ENCODE data around the gene NACC2. TPM values are rescaled to one million over a fixed set of nuclear protein-coding genes. Genes with fewer than 3 reads are reported as not detected.

The NACC2 gene
- total and polyA plus RNA-seq, 2 experiments from 2014 or later = 3.8 to 20.8 TPM

DNA sequence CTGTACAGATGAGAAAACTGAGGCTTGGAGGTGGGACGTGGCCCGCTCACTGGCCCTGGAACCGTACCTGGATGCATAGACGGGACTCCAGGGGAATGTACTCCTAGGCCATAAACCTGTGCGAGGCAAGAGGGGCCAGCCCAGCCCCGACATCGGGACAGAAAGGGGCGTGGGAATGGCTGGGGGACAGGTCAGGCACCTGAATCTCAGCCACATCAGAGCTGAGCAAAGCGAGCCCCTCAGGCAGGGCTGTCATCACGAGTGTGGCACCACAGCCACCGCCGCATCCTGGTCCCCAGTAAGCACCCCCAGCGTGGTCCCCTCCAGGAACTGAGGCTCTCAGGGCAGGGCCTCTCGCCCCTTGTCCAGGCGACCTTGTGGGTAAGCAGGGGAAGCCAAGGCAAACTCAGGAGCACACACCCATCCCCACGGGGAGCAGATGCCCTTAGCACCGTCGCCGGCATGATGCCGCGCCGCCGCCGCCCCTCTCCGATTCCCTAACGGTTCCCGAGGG is 16.5 kb downstream of the NACC2 start (continued):
- no peak for TF ChIP-seq JUNB (IDR thresholded peaks at IDR 0.05; ENCODE audit: unreplicated experiment)
- no peak for TF ChIP-seq EZH2 (IDR thresholded peaks at IDR 0.05; ENCODE audit: low read depth, unreplicated experiment)
- no peak for TF ChIP-seq STAT1 (IDR thresholded peaks at IDR 0.05; ENCODE audit: unreplicated experiment)

DNA sequence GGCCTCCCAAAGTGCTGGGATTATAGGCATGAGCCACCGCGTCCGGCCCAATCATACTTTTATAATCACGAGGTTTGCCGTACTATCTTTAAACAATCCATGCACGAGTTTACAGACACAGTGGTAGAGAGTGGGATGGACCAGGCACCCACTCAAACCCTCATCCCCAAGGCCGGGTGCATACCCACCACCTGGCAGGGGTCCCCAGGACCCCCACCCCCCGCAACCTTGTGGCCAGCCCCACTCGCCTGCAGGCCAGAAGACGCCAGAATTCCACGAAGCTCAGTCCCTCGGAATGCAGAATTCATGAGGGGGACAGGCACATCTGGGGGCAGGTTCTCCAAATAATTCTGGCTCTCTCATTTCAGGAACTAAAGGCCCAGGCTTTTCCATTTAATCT is 17.1 kb downstream of the NACC2 start:
- no peak overlapping the region for H3K4me3 ChIP-seq
- TF ChIP-seq, protein P1, sequence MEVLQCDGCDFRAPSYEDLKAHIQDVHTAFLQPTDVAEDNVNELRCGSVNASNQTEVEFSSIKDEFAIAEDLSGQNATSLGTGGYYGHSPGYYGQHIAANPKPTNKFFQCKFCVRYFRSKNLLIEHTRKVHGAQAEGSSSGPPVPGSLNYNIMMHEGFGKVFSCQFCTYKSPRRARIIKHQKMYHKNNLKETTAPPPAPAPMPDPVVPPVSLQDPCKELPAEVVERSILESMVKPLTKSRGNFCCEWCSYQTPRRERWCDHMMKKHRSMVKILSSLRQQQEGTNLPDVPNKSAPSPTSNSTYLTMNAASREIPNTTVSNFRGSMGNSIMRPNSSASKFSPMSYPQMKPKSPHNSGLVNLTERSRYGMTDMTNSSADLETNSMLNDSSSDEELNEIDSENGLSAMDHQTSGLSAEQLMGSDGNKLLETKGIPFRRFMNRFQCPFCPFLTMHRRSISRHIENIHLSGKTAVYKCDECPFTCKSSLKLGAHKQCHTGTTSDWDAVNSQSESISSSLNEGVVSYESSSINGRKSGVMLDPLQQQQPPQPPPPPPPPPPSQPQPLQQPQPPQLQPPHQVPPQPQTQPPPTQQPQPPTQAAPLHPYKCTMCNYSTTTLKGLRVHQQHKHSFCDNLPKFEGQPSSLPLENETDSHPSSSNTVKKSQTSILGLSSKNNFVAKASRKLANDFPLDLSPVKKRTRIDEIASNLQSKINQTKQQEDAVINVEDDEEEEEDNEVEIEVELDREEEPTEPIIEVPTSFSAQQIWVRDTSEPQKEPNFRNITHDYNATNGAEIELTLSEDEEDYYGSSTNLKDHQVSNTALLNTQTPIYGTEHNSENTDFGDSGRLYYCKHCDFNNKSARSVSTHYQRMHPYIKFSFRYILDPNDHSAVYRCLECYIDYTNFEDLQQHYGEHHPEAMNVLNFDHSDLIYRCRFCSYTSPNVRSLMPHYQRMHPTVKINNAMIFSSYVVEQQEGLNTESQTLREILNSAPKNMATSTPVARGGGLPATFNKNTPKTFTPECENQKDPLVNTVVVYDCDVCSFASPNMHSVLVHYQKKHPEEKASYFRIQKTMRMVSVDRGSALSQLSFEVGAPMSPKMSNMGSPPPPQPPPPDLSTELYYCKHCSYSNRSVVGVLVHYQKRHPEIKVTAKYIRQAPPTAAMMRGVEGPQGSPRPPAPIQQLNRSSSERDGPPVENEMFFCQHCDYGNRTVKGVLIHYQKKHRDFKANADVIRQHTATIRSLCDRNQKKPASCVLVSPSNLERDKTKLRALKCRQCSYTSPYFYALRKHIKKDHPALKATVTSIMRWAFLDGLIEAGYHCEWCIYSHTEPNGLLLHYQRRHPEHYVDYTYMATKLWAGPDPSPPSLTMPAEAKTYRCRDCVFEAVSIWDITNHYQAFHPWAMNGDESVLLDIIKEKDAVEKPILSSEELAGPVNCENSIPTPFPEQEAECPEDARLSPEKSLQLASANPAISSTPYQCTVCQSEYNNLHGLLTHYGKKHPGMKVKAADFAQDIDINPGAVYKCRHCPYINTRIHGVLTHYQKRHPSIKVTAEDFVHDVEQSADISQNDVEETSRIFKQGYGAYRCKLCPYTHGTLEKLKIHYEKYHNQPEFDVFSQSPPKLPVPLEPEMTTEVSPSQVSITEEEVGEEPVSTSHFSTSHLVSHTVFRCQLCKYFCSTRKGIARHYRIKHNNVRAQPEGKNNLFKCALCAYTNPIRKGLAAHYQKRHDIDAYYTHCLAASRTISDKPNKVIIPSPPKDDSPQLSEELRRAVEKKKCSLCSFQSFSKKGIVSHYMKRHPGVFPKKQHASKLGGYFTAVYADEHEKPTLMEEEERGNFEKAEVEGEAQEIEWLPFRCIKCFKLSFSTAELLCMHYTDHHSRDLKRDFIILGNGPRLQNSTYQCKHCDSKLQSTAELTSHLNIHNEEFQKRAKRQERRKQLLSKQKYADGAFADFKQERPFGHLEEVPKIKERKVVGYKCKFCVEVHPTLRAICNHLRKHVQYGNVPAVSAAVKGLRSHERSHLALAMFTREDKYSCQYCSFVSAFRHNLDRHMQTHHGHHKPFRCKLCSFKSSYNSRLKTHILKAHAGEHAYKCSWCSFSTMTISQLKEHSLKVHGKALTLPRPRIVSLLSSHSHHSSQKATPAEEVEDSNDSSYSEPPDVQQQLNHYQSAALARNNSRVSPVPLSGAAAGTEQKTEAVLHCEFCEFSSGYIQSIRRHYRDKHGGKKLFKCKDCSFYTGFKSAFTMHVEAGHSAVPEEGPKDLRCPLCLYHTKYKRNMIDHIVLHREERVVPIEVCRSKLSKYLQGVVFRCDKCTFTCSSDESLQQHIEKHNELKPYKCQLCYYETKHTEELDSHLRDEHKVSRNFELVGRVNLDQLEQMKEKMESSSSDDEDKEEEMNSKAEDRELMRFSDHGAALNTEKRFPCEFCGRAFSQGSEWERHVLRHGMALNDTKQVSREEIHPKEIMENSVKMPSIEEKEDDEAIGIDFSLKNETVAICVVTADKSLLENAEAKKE (CRISPR knock-in tag; IDR thresholded peaks at IDR 0.05) = no peak
- TF ChIP-seq NANOG (IDR thresholded peaks at IDR 0.05; ENCODE audit: borderline replicate concordance) = no peak
- H3K4me1 Mint-ChIP-seq = peaks cover 13% of the 10 kb centered on the region; the same call in 2 of the 3 replicates
- no peaks in the 10 kb centered on the region for H3K9me2 ChIP-seq (ENCODE audit: insufficient read depth)
- H3K36me3 Mint-ChIP-seq (ENCODE audit: low read depth) = no peaks in the 10 kb centered on the region
- no peaks in the 10 kb centered on the region for H3K79me2 ChIP-seq (replicated peaks; ENCODE audit: insufficient read depth)
- no peak for ATAC-seq
- no peaks in the 10 kb centered on the region for H3K4me1 ChIP-seq (ENCODE audit: insufficient read depth)
- H3K36me3 ChIP-seq (ENCODE audit: insufficient read depth) = no peaks in the 10 kb centered on the region
- no peaks in the 10 kb centered on the region for H4K20me1 ChIP-seq (replicated peaks; ENCODE audit: insufficient read depth)
- peaks cover 13% of the 10 kb centered on the region for H3K27me3 Mint-ChIP-seq (ENCODE audit: insufficient read depth, low read depth, poor library complexity)
- H3K4me2 ChIP-seq = no peak overlapping the region
- no peaks in the 10 kb centered on the region for H3F3A ChIP-seq (replicated peaks; ENCODE audit: low read depth)
- no peak overlapping the region for H3K4me3 Mint-ChIP-seq
- no peaks in the 10 kb centered on the region for H3K9me3 Mint-ChIP-seq
- no peaks in the 10 kb centered on the region for H3K27me3 ChIP-seq (ENCODE audit: insufficient read depth)
- peak; percentile 0 for DNase-seq (ENCODE audit: low spot score)
- no peak overlapping the region for H3K27ac Mint-ChIP-seq
- H3K27ac ChIP-seq (ENCODE audit: low read depth) = no peak overlapping the region
- H2AFZ ChIP-seq = no peak overlapping the region
